NCI-H524 (cell line): ENCODE measurements around the gene MPG.
A peak's percentile ranks its signal among the peaks of the same experiment; 100 is the strongest.

Source experiments
- DNase-seq, 2 experiments: peaks; one replicate each; lab custom pipeline; 2025; lab: John Stamatoyannopoulos, UW

Gene MPG

DNA sequence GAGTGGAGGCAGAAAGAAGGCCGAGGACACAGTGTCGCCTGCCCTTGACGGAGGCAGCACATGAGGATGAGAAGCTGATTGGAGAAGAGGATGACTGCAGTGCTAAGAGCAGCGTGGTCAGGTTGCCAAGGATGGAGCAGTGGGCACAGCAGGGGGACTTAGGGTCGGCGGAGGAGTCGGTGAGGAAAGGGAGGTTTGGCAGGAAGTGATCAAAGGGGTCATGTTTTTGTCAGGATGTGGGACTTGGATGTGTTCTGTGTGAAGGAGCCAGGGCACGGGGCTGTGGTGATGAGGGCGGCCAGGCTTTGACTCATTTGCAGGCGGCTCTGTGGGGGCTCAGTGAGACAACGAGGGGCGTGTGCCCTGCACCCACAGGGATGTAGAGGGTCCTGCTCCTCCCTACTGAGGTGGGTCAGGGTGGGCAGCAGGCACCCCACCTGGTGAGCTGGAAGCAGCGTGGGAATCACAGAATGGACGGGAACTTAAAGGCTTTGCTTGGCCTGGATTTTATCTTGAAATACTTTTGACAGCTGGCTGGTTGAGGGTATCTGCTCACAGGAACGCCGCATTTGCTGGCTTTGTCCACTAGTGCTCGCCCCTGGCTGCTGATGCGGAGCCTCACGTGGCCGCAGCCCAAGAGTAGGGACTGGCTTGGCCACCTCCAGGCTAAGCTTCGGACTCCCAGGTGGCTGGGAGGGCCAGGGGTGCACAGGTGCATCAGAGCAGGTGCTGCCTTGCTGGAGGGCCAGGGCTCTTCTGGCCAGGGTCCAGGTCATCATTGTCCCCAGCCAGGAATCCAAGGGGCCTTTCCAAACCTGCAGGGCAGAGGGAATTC, 6.0 kb downstream of the MPG start:
- no peak for DNase-seq

GRCh38 chr16:84718-85406, 6.8 kb downstream of the MPG start:
- DNase-seq = no peak

DNA sequence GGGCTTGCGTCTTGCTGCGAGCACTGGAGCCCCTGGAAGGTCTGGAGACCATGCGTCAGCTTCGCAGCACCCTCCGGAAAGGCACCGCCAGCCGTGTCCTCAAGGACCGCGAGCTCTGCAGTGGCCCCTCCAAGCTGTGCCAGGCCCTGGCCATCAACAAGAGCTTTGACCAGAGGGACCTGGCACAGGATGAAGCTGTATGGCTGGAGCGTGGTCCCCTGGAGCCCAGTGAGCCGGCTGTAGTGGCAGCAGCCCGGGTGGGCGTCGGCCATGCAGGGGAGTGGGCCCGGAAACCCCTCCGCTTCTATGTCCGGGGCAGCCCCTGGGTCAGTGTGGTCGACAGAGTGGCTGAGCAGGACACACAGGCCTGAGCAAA, 7.4 kb downstream of the MPG start:
- no peak for DNase-seq

DNA sequence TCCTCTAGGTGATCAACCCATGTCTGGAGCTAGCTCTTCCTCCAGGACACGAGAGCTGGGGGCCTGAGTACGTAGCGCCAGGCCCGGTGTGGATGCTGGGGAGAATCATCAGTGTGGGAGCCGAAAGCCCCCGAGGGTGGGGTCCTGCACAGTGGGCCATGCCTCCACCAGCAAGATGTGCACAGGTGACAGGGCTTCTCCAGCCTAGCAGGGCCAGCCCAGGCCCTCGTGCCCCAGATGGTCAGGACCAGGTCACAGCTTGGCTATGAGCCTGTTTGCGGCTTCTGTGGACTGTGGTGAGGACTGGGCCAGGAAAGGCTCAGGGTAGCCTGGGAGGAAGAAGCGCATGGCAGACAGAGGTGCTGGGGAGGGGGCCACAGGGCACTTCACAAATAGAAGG, 7.8 kb downstream of the MPG start:
- no peak for DNase-seq

GRCh38 chr16:86483-86952, 8.5 kb downstream of the MPG start:
- DNase-seq = peak in 1 of 2 experiments; percentile 33

- DNase-seq = no peak
Observed at GRCh38 chr16:88613-89012, 10.6 kb downstream of the MPG start.

DNA sequence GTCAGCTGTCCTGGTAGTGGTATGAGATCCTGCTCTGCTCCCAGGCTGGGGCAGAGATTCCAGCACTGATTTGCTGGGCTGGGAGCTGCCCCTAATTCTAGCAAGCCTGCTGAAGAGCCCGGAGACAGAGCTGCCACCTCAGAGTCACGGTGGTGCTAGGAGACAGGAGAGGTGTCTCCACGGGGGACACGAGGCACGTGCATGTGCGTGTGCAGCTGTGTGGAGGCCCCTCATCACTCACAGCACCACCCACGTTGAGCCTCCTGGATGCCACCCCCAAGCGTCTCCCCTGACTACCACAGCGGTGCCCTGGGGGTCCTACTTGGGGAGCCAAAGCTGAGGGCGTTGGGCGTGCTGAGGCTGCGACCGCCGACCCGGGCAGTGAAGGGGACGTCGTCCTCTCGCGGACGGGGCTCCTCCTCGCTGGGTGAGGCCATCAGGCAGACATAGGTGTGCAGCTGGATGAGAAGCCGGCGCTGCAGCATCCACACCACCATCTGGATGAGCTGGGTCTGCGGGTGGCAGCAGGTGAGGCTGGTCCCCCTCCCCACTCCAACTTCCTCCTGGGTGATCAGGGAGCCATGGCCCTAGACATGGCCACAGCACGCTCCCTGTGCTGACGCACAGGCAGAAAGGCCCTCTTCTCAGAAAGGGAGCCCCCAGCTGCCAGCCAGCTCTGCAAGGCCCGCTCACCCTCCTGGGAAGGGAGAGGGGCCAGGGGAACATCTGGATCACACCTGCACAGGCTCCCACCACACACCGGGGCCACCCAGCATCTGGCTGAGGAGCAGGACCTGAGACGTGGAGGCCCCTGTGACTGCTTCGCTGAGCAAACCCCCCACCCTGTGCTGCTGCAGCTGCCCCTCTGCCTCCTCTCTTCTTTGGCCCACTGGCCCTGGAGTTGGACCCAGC, 11.6 kb downstream of the MPG start:
- no peak for DNase-seq

- DNase-seq = no peak
Observed at GRCh38 chr16:91484-91883, 13.5 kb downstream of the MPG start.

GRCh38 chr16:92431-93339, 14.7 kb downstream of the MPG start:
- DNase-seq = no peak

GRCh38 chr16:94918-95265, 16.9 kb downstream of the MPG start:
- DNase-seq = no peak

GRCh38 chr16:96935-97381, 18.9 kb downstream of the MPG start:
- DNase-seq = peak; percentile 68 to 87

DNA sequence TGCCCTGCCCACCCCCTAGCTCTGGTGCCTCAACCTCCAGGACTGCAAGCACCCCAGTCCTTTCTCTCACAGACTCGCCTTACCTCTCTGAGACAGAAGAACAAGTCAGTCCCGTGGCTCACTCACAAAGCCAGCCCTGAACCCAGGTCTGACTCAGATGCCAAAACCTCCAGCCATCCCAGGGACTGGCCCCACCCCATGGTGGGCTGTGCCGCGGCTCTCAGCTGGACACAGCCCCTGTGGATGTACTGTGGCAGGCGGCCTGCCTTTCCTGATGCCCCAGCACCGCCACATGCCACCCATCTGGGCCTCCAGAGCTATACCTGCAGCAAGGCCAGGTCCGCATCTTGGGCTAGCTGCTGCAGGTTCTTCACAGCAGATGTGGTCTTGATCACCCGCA, 19.8 kb downstream of the MPG start:
- no peak for DNase-seq

DNA sequence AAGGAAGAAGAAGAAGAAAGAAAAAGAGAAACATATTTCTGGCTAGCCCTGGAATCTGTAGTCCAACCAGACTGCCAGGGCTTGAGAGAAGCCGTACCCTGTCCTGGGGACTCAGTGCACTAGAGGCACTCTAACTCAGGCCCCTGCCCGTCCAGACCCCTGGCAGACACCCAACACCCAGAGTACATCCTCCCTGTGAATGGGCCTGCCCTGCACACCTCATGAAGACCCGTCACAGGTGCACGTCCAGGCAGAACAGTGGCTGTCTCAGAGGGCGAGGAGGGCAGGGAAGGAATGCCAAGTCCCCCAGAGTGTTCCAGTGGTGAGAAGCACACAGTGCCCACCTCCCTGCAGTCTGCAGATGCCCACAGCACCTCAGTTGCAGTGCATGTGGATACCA, 23.0 kb downstream of the MPG start:
- no peak for DNase-seq

DNA sequence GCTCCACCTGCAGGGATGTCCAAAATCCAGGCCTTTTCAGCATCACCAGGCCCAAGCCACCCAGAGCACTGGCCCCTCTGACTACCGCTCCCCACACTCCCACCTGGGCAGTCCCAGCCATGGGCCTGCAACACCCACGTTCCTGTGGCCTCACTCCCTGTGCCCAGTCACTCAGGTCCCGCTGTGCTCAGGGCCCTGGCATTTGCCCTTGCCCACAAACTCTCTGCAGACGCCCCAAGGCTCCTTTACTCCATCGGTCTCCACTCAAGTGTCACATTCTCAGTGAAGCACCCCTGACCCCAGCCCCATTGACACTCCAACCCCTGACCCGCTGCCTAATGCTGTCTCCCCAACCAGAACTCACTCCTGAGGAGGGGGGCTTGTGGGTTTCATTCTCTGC, 23.6 kb downstream of the MPG start:
- DNase-seq = no peak

DNA sequence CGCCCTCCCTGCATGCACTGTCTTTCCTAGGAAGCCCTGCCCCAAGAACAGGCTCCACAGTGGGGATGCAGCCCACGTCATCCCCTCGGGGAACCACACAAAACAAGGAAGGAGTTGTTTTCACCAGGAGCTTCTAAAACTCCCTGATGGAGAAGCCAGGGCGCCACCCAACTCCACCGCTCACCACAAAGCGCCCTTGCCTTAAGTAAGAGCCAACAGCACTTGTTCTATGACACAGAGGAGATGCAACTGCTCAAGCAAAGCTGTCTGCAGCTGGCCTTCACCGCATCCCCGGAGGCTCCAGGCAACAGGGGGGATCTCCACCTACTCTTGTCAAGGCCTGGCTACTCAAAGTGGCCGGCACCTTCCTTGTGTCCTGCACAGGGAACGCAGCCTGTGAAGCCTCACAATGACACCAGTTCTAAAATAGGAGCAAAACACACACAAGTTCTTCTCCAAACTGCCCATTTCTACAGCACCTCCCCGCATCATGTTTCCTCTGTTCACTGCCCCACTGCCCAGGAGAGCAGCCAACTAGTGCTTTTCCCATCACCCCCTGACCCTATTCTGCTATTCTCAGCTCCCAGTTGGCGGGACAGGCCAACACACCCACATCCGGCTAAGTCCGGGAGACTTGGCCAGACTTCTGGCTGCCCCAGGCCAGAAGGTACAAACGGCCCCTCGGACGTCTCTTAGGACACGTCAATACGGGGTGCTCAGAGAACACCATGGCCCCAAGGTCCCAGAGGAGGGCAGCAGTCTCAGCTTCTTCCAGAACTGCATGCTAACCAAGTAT, 24.2 kb downstream of the MPG start:
- DNase-seq = no peak

DNA sequence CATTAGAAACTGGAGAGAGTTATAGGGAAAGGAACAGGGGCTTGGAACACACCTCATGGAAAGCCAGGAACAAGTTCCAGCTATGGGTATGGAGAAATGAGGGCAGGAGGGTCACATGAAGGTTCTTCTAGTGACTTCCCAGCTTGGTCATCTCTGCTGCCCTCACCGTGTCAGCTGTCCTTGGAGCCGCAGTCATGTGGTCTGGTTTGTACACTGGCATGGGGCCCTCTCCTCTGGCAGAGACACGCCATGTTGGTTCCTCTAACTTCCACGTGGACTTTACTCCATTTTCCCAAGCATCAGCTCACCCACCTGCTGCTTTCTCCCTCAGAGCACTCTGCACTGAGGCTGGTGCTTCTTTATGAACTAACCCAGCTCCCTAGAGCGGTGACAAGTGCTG, 26.3 kb downstream of the MPG start:
- no peak for DNase-seq

DNA sequence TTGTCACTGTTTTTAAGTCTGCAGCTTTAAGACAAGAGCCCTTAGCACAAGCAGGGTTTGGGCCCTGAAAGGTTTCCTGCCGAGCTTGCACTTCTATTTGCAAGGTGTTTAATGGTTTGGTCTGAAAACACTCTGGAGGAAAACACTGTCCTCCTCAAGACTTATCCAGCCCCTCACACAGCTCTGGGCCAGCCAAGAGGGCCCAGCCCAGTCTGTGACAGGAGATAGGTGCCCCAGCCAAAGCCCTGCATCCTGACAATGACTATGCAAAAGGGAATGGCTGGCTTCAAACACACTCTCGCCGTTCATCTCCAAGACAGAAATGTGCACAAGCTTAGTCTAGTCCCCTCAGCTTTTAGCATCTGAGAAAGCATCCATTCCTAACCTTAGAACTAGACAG, 26.9 kb downstream of the MPG start:
- DNase-seq = no peak

- DNase-seq = no peak
Observed at GRCh38 chr16:105521-105920, 27.5 kb downstream of the MPG start.

- DNase-seq = peak; percentile 52 to 75
Observed at GRCh38 chr16:106623-107324, 28.7 kb downstream of the MPG start.
